ENCODE data around the gene AFMID. TPM values are rescaled to one million over a fixed set of nuclear protein-coding genes. Genes with fewer than 3 reads are reported as not detected.

AFMID gene
- total RNA-seq, 4 donors from 2014 or later = 11.7 to 14.3 (median 12.1) TPM

- H3K4me1 ChIP-seq = peaks cover 8 to 13% of the 10 kb centered on the region in 2 donors
- DNase-seq (no peak), ATAC-seq (no peak)
- H3K36me3 ChIP-seq = no peaks in the 10 kb centered on the region
- no peak for TF ChIP-seq CTCF (IDR thresholded peaks at IDR 0.05 in 4 of 5, conservative IDR thresholded peaks at IDR 0.05 in 1 of 5)
- no peak for TF ChIP-seq POLR2A (IDR thresholded peaks at IDR 0.05)
- peak overlapping the region in 2 of 4 donors; percentile 39 to 71 for H3K27ac ChIP-seq
- no peak overlapping the region for H3K4me3 ChIP-seq
- intact Hi-C loops (cut with DNase I; ENCODE audit: low total_unique reads) = no loop called here
- H3K9me3 ChIP-seq = no peaks in the 10 kb centered on the region
- no peaks in the 10 kb centered on the region for H3K27me3 ChIP-seq
- in situ Hi-C loops (cut with MboI; ENCODE audit: low sequenced_read_pairs in 4 of 4) = no loop called here
Measured at GRCh38 chr17:78255953-78256706, 69.0 kb downstream of the AFMID start.

- intact Hi-C loops (cut with DNase I; ENCODE audit: low total_unique reads) (no loop called here), in situ Hi-C loops (cut with MboI; ENCODE audit: low sequenced_read_pairs in 4 of 4) (no loop called here)
- Histone ChIP-seq H3K27ac (peak overlapping the region in 2 of 4 donors; percentile 71 to 73), H3K36me3 (no peaks in the 10 kb centered on the region), H3K9me3 (no peaks in the 10 kb centered on the region), H3K4me1 (peaks cover 8 to 10% of the 10 kb centered on the region in 2 donors), H3K27me3 (no peaks in the 10 kb centered on the region), H3K4me3 (no peak overlapping the region)
- DNase-seq = no peak
- no peak for ATAC-seq
- TF ChIP-seq POLR2A (IDR thresholded peaks at IDR 0.05) (no peak), CTCF (IDR thresholded peaks at IDR 0.05 in 4 of 5, conservative IDR thresholded peaks at IDR 0.05 in 1 of 5) (no peak)
Measured at GRCh38 chr17:78256707-78257591, 69.8 kb downstream of the AFMID start.

Other genes with a start within 250 kb of the AFMID start
- 1 to 10 TPM; 4.7 to 9.0 (median 7.6) TPM for gene TNRC6C, start 228.7 kb upstream of the AFMID start, total RNA-seq
- gene TMC6, start 58.6 kb upstream of the AFMID start, total RNA-seq = 1 to 10 TPM in 3 of 4 donors, under 1 TPM in 1; 0.27 to 4.9 (median 2.6) TPM
- gene TMC8, start 56.6 kb upstream of the AFMID start, total RNA-seq = 1 to 10 TPM in 1 of 4 donors, under 1 TPM in 2, not detected in 1; 0.18 to 1.6 (median 0.65) TPM
- gene C17orf99, start 41.0 kb upstream of the AFMID start, total RNA-seq = not detected
- 100 to 1,000 TPM; 104 to 218 (median 163) TPM for gene SYNGR2, start 18.8 kb upstream of the AFMID start, total RNA-seq
- 1 to 10 TPM in 1 of 4 donors, under 1 TPM in 3; 0.22 to 2.1 (median 0.60) TPM for gene TK1, start 310 bp upstream of the AFMID start, total RNA-seq
- gene BIRC5, start 26.9 kb downstream of the AFMID start, total RNA-seq = 1 to 10 TPM in 1 of 4 donors, under 1 TPM in 1, not detected in 2; 0.44 to 3.3 TPM
- not detected for gene TMEM235, start 44.3 kb downstream of the AFMID start, total RNA-seq
- 10 to 100 TPM in 3 of 4 donors, 1 to 10 TPM in 1; 4.5 to 44.2 (median 16.4) TPM for gene SOCS3, start 172.7 kb downstream of the AFMID start, total RNA-seq
- gene PGS1, start 191.3 kb downstream of the AFMID start, total RNA-seq = 10 to 100 TPM; 16.6 to 30.0 (median 21.8) TPM